ENCODE measurements around the gene PPA1.

DNA sequence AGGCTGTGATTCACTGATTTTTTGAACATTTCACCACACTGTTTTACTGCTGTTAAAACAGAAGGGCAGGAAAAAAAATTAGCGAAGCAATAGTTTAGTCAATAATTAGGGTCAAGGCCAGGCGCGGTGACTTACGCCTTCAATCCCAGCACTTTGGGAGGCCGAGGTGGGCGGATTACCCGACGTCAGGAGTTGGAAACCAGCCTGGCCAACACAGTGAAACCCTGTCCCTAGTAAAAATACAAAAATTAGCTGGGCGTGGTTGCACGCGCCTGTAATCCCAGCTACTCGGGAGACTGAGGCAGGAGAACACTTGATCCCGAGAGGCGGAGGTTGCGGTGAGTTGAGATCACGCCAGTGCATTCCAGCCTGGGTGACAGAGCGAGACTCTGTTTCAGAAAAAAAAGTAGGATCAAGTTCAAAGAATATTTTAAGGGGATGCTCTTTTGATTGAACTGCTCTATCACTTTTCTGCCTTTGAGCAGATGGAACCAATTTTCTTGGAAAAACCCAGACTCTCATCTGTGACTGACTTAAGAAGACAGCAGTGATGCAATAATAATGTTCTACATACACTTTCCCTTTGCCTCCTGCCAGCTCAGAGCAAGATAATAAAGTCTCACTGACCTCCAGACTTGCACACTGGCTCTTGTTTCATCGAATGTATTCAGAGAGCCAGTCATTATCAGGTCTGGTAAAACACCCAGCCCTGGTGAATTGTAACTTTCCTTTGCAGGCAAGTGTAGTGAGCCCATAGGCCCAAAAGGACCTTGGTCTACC is 1.6 kb upstream of the PPA1 start:
- TF ChIP-seq, protein P1, sequence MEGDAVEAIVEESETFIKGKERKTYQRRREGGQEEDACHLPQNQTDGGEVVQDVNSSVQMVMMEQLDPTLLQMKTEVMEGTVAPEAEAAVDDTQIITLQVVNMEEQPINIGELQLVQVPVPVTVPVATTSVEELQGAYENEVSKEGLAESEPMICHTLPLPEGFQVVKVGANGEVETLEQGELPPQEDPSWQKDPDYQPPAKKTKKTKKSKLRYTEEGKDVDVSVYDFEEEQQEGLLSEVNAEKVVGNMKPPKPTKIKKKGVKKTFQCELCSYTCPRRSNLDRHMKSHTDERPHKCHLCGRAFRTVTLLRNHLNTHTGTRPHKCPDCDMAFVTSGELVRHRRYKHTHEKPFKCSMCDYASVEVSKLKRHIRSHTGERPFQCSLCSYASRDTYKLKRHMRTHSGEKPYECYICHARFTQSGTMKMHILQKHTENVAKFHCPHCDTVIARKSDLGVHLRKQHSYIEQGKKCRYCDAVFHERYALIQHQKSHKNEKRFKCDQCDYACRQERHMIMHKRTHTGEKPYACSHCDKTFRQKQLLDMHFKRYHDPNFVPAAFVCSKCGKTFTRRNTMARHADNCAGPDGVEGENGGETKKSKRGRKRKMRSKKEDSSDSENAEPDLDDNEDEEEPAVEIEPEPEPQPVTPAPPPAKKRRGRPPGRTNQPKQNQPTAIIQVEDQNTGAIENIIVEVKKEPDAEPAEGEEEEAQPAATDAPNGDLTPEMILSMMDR (IDR thresholded peaks at IDR 0.05): no peak
- no peak for TF ChIP-seq POLR2A (IDR thresholded peaks at IDR 0.05)

Data from uterus (tissue), 2 donors.